Measurements from ENCODE around the gene WAS.

Gene WAS

GRCh38 chrX:48711929-48712505, 28.4 kb downstream of the WAS start:
- DNase-seq (ENCODE audit: low spot score): no peak

GRCh38 chrX:48713847-48714246, 30.2 kb downstream of the WAS start:
- peak; percentile 16 for DNase-seq (ENCODE audit: low spot score)

GRCh38 chrX:48714573-48714972, 31.0 kb downstream of the WAS start:
- DNase-seq (ENCODE audit: low spot score): peak; percentile 37

GRCh38 chrX:48715072-48715471, 31.5 kb downstream of the WAS start:
- DNase-seq (ENCODE audit: low spot score): no peak

GRCh38 chrX:48715876-48716502, 32.4 kb downstream of the WAS start:
- no peak for DNase-seq (ENCODE audit: low spot score)

GRCh38 chrX:48719958-48720357, 36.4 kb downstream of the WAS start:
- no peak for DNase-seq (ENCODE audit: low spot score)

GRCh38 chrX:48720577-48721250, 37.1 kb downstream of the WAS start:
- DNase-seq (ENCODE audit: low spot score): no peak

- DNase-seq (ENCODE audit: low spot score): no peak
These were observed 38.3 kb downstream of the WAS start for GRCh38 chrX:48721916-48722315.

- DNase-seq (ENCODE audit: low spot score): no peak
These were observed 43.0 kb downstream of the WAS start for GRCh38 chrX:48726596-48726995.

GRCh38 chrX:48728653-48729052, 45.1 kb downstream of the WAS start:
- DNase-seq (ENCODE audit: low spot score): no peak

GRCh38 chrX:48736303-48736702, 52.7 kb downstream of the WAS start:
- DNase-seq (ENCODE audit: low spot score): no peak

- DNase-seq (ENCODE audit: low spot score): no peak
These were observed 53.2 kb downstream of the WAS start for GRCh38 chrX:48736878-48737212.

- DNase-seq (ENCODE audit: low spot score): peak; percentile 94
These were observed 53.8 kb downstream of the WAS start for GRCh38 chrX:48737213-48737938.

- no peak for DNase-seq (ENCODE audit: low spot score)
These were observed 54.3 kb downstream of the WAS start for GRCh38 chrX:48737940-48738339.
